GM23338 (cell line): ENCODE results near the gene DPP10. TPM values are rescaled to one million over a fixed set of nuclear protein-coding genes. Genes with fewer than 3 reads are reported as not detected.

Source experiments
- ATAC-seq: fragments of 200-7000 bp; cut with Tn5 transposase; 3 replicates; pipeline ENCODE4 v1.9.1; 2020
- DNase-seq: peaks from one replicate; pipeline ENCODE4 v3.0.0-alpha.2; 2015; ENCODE audit warnings: low spot score
- H2AFZ ChIP-seq: fragments of 200-600 bp; sonication (generic); 2 replicates; pipeline ENCODE4 v1.8.0; 2016; ENCODE audit warnings: antibody characterized with exemption, mild to moderate bottlenecking, moderate library complexity
- H3F3A ChIP-seq: fragments of 200-600 bp; sonication (generic); replicated peaks from 2 replicates; pipeline ENCODE4 v1.8.0; 2017; ENCODE audit warnings: antibody characterized with exemption, mixed run types, low read depth
- H3K27ac ChIP-seq: fragments of 200-600 bp; sonication (generic); 2 replicates; pipeline ENCODE4 v1.6.1; 2016; ENCODE audit warnings: low read depth
- H3K27me3 ChIP-seq: fragments of 200-600 bp; sonication (generic); 2 replicates; pipeline ENCODE4 v1.8.0; 2016; ENCODE audit warnings: mild to moderate bottlenecking, mixed run types, moderate library complexity; ENCODE audit not compliant: insufficient read depth
- H3K36me3 ChIP-seq: fragments of 200-600 bp; sonication (generic); 2 replicates; pipeline ENCODE4 v1.8.0; 2016; ENCODE audit warnings: mild to moderate bottlenecking; ENCODE audit not compliant: insufficient read depth
- H3K4me1 ChIP-seq: fragments of 200-600 bp; sonication (generic); 2 replicates; pipeline ENCODE4 v1.8.0; 2016; ENCODE audit warnings: mild to moderate bottlenecking, moderate library complexity; ENCODE audit not compliant: insufficient read depth
- H3K4me2 ChIP-seq: fragments of 200-600 bp; sonication (generic); 2 replicates; pipeline ENCODE4 v1.7.1; 2017; ENCODE audit warnings: mixed run types
- H3K4me3 ChIP-seq: fragments of 200-600 bp; sonication (generic); 2 replicates; pipeline ENCODE4 v1.6.1; 2016; ENCODE audit warnings: mixed run types
- H3K79me2 ChIP-seq: fragments of 200-600 bp; sonication (generic); replicated peaks from 2 replicates; pipeline ENCODE4 v1.8.0; 2017; ENCODE audit warnings: mild to moderate bottlenecking; ENCODE audit not compliant: insufficient read depth
- H3K9me2 ChIP-seq: fragments of 200-600 bp; sonication (generic); 2 replicates; pipeline ENCODE4 v1.8.0; 2017; ENCODE audit not compliant: insufficient read depth
- H4K20me1 ChIP-seq: fragments of 200-600 bp; sonication (generic); replicated peaks from 2 replicates; pipeline ENCODE4 v1.8.0; 2017; ENCODE audit warnings: mild to moderate bottlenecking; ENCODE audit not compliant: insufficient read depth
- H3K27ac Mint-ChIP-seq: 2 replicates; pipeline ENCODE4 v1.8.0; 2020; ENCODE audit warnings: inconsistent platforms, mild to moderate bottlenecking, moderate library complexity, mixed read lengths
- H3K27me3 Mint-ChIP-seq: 3 replicates; pipeline ENCODE4 v1.8.0; 2022; ENCODE audit warnings: low read depth, mild to moderate bottlenecking, moderate library complexity, mixed read lengths, inconsistent platforms; ENCODE audit not compliant: insufficient read depth, poor library complexity
- H3K36me3 Mint-ChIP-seq: 3 replicates; pipeline ENCODE4 v1.8.0; 2021; ENCODE audit warnings: low read depth, mild to moderate bottlenecking, inconsistent platforms, moderate library complexity, mixed read lengths
- H3K4me1 Mint-ChIP-seq: 3 replicates; pipeline ENCODE4 v1.8.0; 2020; ENCODE audit warnings: mild to moderate bottlenecking, inconsistent platforms, mixed read lengths
- H3K4me3 Mint-ChIP-seq: 3 replicates; pipeline ENCODE4 v1.8.0; 2021; ENCODE audit warnings: moderate library complexity, mild to moderate bottlenecking, inconsistent platforms, mixed read lengths
- H3K9me3 Mint-ChIP-seq: 3 replicates; pipeline ENCODE4 v1.8.0; 2020; ENCODE audit warnings: moderate library complexity, mild to moderate bottlenecking, inconsistent platforms, mixed read lengths
- CTCF ChIP-seq, 2 experiments: fragments of 200-600 bp in 1 of 2; sonication (generic) in 1 of 2; conservative IDR thresholded peaks; 2 replicates each; pipeline versions ENCODE4 v1.5.1 to v1.6.1; 2016 to 2017; ENCODE audit warnings: antibody characterized with exemption in 2 of 2, low read depth in 2 of 2, mild to moderate bottlenecking in 2 of 2, moderate library complexity in 1 of 2
- JUNB ChIP-seq: IDR thresholded peaks from one replicate; pipeline ENCODE4 v1.6.1; 2016; ENCODE audit warnings: antibody characterized with exemption; ENCODE audit not compliant: unreplicated experiment
- POLR2AphosphoS5 ChIP-seq: IDR thresholded peaks from 2 replicates; pipeline ENCODE4 v1.6.1; 2016; ENCODE audit warnings: antibody characterized with exemption, low read depth
- ZNF331 ChIP-seq: fragments of 250-450 bp; sonication (Bioruptor Pico); IDR thresholded peaks from 2 replicates; pipeline ENCODE4 v1.5.0; 2020; ENCODE audit warnings: low read depth, mild to moderate bottlenecking, moderate library complexity
- ZNF462 ChIP-seq: fragments of 250-450 bp; sonication (Bioruptor Pico); IDR thresholded peaks from 2 replicates; pipeline ENCODE4 v1.5.0; 2020; ENCODE audit warnings: mild to moderate bottlenecking, moderate library complexity
- polyA plus RNA-seq: library from polyadenylated mRNA; unstranded; fragments of >200 nt; fragmentation: Nextera tagmentation; extraction: Ambion mirVana; gene quantifications from 2 replicates; pipeline ENCODE4 v1.2.1, GENCODE V29; 2016
- total RNA-seq: library from RNA; depleted of rRNA; stranded (reverse); fragments of >200 nt; shearing (Covaris generic); gene quantifications from 2 replicates; pipeline ENCODE4 v1.2.3, GENCODE V29; 2014

DPP10 gene
- total and polyA plus RNA-seq, 2 experiments from 2014 or later, result 3.6 to 14.8 TPM

- Histone ChIP-seq H3K4me1 (peaks cover 14% of the 10 kb centered on the region), H3K9me2 (no peaks in the 10 kb centered on the region), H3F3A (no peaks in the 10 kb centered on the region), H3K4me3 (peak overlapping the region; percentile 79), H4K20me1 (peaks cover 15% of the 10 kb centered on the region), H3K27me3 (peaks cover 41% of the 10 kb centered on the region), H3K79me2 (peaks cover 21% of the 10 kb centered on the region), H2AFZ (no peak overlapping the region), H3K4me2 (peak overlapping the region; percentile 95), H3K27ac (no peak overlapping the region), H3K36me3 (no peaks in the 10 kb centered on the region)
- H3K36me3 Mint-ChIP-seq, result peaks cover 4% of the 10 kb centered on the region; the same call in 2 of the 3 replicates
- H3K9me3 Mint-ChIP-seq, result no peaks in the 10 kb centered on the region; the same call in 2 of the 3 replicates
- DNase-seq, result peak; percentile 31
- ATAC-seq, result peak; percentile 5; the same call in 1 of the 3 replicates
- H3K27me3 Mint-ChIP-seq, result peaks cover 26% of the 10 kb centered on the region
- peaks cover 19% of the 10 kb centered on the region for H3K4me1 Mint-ChIP-seq
- H3K27ac Mint-ChIP-seq, result no peak overlapping the region
- peak overlapping the region; percentile 88 for H3K4me3 Mint-ChIP-seq
- TF ChIP-seq JUNB (no peak), CTCF (conservative IDR thresholded peaks at IDR 0.05; ENCODE audit: low read depth in 2 of 2) (peak; percentile 25 to 44; a peak in 3 of 4 replicates)
Measured at GRCh38 chr2:115163572-115163971, 721.1 kb downstream of the DPP10 start.

GRCh38 chr2:115165529-115166109, 723.2 kb downstream of the DPP10 start:
- no peaks in the 10 kb centered on the region; the same call in 2 of the 3 replicates for H3K9me3 Mint-ChIP-seq
- H3K27ac ChIP-seq, result no peak overlapping the region
- H3K36me3 ChIP-seq, result no peaks in the 10 kb centered on the region
- peaks cover 4% of the 10 kb centered on the region; the same call in 2 of the 3 replicates for H3K36me3 Mint-ChIP-seq
- H3K79me2 ChIP-seq, result peaks cover 37% of the 10 kb centered on the region
- H3K4me1 Mint-ChIP-seq, result peaks cover 19% of the 10 kb centered on the region
- peak; percentile 57 for DNase-seq
- H3K9me2 ChIP-seq, result no peaks in the 10 kb centered on the region
- no peak overlapping the region for H3K4me3 ChIP-seq
- H3K4me3 Mint-ChIP-seq, result no peak overlapping the region
- peaks cover 22% of the 10 kb centered on the region for H3K27me3 Mint-ChIP-seq
- H2AFZ ChIP-seq, result no peak overlapping the region
- H3K4me1 ChIP-seq, result peaks cover 14% of the 10 kb centered on the region
- H3K4me2 ChIP-seq, result no peak overlapping the region
- peaks cover 30% of the 10 kb centered on the region for H3K27me3 ChIP-seq
- no peak overlapping the region for H3K27ac Mint-ChIP-seq
- H4K20me1 ChIP-seq, result peaks cover 15% of the 10 kb centered on the region
- ATAC-seq, result no peak
- no peaks in the 10 kb centered on the region for H3F3A ChIP-seq
- TF ChIP-seq ZNF462 (no peak), POLR2AphosphoS5 (no peak), ZNF331 (no peak), CTCF (conservative IDR thresholded peaks at IDR 0.05; ENCODE audit: low read depth in 2 of 2) (peak; percentile 71 to 86)
